HG02852 (cell line): ENCODE data around the gene CTNNA3.

Experiments used
- ATAC-seq: cut with Tn5 transposase; IDR thresholded peaks from one replicate; pipeline ENCODE4 v1.9.1; 2021; ENCODE audit warnings: mild to moderate bottlenecking, moderate library complexity; ENCODE audit not compliant: unreplicated experiment

Gene CTNNA3

GRCh38 chr10:66916030-66916429, 780.0 kb downstream of the CTNNA3 start:
- no peak for ATAC-seq

GRCh38 chr10:66910671-66911070, 785.3 kb downstream of the CTNNA3 start:
- ATAC-seq, result no peak

GRCh38 chr10:66892871-66893270, 803.1 kb downstream of the CTNNA3 start:
- ATAC-seq, result no peak

- ATAC-seq, result no peak
These were observed 807.8 kb downstream of the CTNNA3 start for GRCh38 chr10:66888237-66888636.

GRCh38 chr10:66886848-66887247, 809.1 kb downstream of the CTNNA3 start:
- ATAC-seq, result no peak

GRCh38 chr10:66882271-66882670, 813.7 kb downstream of the CTNNA3 start:
- ATAC-seq, result no peak

- no peak for ATAC-seq
These were observed 814.2 kb downstream of the CTNNA3 start for GRCh38 chr10:66881814-66882213.

GRCh38 chr10:66880826-66881225, 815.2 kb downstream of the CTNNA3 start:
- ATAC-seq, result no peak

GRCh38 chr10:66880292-66880691, 815.7 kb downstream of the CTNNA3 start:
- no peak for ATAC-seq

- no peak for ATAC-seq
These were observed 818.6 kb downstream of the CTNNA3 start for GRCh38 chr10:66877361-66877760.

- ATAC-seq, result no peak
These were observed 826.4 kb downstream of the CTNNA3 start for GRCh38 chr10:66869635-66870034.

GRCh38 chr10:66862687-66863258, 833.2 kb downstream of the CTNNA3 start:
- no peak for ATAC-seq

- ATAC-seq, result no peak
These were observed 835.5 kb downstream of the CTNNA3 start for GRCh38 chr10:66860376-66860945.

- no peak for ATAC-seq
These were observed 843.2 kb downstream of the CTNNA3 start for GRCh38 chr10:66852811-66853210.

GRCh38 chr10:66848856-66849255, 847.1 kb downstream of the CTNNA3 start:
- no peak for ATAC-seq

- ATAC-seq, result no peak
These were observed 851.6 kb downstream of the CTNNA3 start for GRCh38 chr10:66844176-66844942.

GRCh38 chr10:66843396-66843795, 852.6 kb downstream of the CTNNA3 start:
- no peak for ATAC-seq

- ATAC-seq, result no peak
These were observed 853.1 kb downstream of the CTNNA3 start for GRCh38 chr10:66842867-66843266.

- no peak for ATAC-seq
These were observed 853.6 kb downstream of the CTNNA3 start for GRCh38 chr10:66842371-66842770.

GRCh38 chr10:66838656-66839055, 857.3 kb downstream of the CTNNA3 start:
- no peak for ATAC-seq

GRCh38 chr10:66837990-66838389, 858.0 kb downstream of the CTNNA3 start:
- ATAC-seq, result no peak

GRCh38 chr10:66837335-66837734, 858.7 kb downstream of the CTNNA3 start:
- ATAC-seq, result no peak
